Raji (cell line): ENCODE results near the gene PYGB.

Experiments used
- POLR2A ChIP-seq: IDR thresholded peaks from 2 replicates; pipeline ENCODE4 v1.6.1; 2011; ENCODE audit warnings: low read depth, low read length, control low read depth; ENCODE audit not compliant: insufficient read depth

Gene PYGB

DNA sequence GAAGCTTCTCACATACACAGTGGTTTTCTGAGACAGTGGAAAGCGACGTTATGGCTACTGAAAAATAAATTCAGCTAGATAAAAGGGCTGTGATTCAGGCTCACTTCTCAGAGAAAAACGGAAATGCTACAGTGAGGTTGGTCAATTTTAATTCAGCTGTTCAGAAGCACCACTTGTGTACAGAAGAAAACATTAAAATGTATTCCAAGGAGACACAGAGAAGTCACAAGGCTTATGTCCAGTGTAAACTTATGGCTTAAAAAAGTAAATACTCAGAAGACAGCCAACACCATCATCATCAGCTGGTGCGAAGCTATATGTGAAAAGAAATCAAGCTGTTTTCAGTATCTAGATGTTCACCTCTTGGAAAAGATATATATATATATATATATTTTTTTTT, 74.1 kb downstream of the PYGB start:
- TF ChIP-seq POLR2A = no peak

DNA sequence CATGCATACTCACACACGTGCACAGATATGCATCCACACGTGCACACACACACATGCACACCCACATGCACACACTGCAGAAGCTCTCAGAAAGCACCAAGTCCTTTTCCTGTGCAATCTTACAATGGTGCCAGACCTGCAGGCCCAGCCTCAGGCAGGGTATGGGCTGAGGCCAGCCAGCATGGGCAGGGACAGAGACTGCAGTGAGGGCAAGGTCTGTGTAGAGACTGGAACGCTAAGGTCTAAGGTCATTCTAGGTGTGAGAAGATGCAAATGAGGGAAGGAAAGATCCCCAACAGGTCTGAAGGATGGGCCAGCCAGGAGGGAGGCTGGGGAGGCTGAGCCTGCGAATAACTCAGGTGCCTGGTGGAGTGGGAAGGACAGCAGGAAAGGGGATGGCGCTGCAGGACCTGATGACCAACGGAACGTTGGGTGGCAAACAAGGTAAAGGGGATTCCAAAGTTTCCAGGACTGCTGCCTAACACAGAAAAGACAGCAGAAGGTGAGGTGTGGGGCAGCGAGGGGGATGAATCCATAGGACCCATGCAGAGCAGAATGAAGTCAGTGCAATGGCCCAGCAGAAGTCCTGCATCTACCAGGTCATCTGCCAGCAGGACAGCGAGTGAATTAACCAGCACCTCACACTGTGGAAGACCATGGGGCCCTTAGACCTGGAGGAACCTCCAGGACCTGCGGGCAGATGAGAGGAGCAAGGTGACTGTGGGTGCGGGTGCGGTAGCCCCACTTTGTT, 75.8 kb downstream of the PYGB start:
- TF ChIP-seq POLR2A = no peak

- no peak for TF ChIP-seq POLR2A
Observed at GRCh38 chr20:25324412-25324811, 76.5 kb downstream of the PYGB start.

DNA sequence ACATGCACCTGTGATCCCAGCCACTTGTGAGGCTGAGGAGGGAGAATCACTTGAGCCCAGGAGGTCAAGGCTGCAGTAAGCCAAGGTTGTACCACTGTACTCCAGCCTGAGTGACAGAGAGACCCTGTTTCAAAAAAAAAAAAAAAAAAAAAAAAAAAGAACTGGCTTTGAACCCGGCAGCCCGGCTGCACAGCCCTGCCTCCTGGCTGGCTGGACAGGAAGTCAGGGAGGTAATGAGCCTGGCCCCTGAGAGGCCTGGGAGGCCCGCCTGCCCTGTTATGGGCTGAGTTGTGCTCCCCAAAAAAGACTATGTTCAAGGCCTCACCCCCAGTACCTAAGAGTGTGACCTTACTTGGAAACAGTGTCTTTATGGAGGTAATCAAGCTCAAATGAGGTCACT, 77.2 kb downstream of the PYGB start:
- TF ChIP-seq POLR2A = no peak

DNA sequence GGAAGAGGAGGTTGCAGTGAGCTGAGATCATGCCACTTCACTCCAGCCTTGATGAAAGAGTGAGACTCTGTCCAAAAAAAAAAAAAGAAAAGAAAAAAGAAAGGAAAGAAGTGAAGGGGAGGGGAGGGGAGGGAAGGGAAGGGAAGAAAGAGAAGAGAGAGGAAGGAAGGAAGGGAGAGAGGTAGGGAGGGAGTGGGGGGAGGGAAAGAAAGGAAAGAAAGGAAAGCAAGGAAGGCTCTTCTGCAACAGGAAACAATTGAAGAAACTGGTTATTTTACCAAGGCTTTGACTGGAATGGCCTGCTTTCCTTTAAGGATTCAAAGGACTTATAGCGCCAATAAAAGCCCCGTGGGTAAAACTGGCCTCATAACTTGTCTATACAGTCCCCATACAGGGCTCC, 78.1 kb downstream of the PYGB start:
- TF ChIP-seq POLR2A = no peak

GRCh38 chr20:25327521-25328235, 79.8 kb downstream of the PYGB start:
- no peak for TF ChIP-seq POLR2A

GRCh38 chr20:25328954-25329498, 81.1 kb downstream of the PYGB start:
- TF ChIP-seq POLR2A = no peak

DNA sequence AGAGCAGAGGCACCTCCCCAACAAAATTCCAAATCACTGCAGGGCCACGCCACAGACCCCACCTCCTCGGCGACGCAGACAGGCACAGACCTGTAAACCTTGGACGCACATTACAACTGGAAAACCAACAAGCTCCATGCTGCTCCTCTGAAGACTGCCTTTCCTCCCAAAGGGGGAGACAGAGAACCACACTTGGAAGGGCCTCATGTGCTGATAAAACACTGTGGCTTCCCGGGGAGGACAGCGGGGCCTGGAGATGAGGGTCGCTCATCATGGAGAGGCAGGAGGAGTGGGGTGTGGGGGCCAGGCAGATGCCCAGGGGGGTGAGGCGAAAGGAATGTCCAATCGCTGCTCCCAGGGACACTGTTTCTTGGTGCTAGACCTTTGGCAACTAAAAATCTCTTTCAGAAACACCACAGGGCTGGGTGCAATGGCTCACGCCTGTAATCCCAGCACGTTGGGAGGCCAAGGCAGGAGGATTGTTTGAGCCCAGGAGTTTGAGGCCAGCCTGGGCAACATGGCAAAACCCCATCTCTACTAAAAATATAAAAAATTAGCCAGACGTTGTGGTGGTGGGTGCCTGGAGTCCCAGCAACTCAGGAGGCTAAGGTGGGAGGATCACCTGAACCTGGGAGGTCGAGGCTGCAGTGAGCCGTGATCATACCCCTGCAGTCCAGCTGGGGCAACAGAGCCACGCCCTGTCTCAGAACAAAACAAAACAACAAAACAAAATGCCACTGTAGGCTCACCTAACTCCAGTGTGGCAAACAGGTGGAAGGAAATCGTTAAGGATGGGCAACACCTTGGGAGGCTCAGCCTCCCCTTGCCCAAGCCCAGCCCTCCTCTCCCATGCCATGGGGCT, 88.9 kb downstream of the PYGB start:
- no peak for TF ChIP-seq POLR2A

DNA sequence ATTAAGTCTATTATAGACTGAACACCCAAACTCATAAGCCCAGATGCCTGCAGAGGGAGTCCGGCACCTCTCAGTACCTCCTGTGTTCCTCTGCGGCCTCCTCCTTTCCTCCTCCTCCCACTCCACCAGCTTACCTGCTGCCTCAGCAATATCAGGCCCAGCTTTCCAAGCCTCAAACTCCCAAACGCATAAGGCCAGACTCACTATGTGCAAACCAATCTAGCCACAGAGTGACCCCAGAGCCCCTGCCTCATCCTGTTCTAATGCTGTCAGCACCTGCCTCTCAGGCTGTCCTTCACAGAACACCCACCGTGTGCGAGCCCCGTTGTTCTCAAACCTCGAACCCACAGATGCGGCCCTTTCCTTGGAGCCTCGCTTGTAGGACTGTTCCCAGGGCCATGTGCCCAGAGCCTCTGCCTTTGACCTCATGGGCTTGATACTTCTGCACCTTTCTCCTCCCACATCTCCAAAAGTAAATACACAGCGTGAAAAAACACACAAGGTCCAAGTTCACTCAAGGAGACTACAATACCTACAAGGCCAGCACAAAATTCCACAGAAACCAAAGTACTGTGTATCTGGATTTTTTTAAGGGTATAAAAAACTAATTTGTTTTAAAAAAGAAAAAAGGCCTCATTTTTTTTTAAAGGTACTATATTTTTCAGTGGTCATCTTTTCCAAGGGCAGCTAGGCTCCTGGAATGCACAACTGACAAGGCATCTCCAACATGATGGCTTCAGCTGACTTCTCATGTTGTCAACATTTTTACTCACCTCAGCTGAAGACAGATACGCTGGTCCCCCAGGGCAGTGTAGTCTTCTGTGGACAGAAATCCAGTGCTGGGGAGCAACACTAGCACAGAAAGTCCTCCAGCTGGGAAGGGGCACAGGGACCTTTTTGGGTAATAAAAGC, 90.5 kb downstream of the PYGB start:
- no peak for TF ChIP-seq POLR2A

DNA sequence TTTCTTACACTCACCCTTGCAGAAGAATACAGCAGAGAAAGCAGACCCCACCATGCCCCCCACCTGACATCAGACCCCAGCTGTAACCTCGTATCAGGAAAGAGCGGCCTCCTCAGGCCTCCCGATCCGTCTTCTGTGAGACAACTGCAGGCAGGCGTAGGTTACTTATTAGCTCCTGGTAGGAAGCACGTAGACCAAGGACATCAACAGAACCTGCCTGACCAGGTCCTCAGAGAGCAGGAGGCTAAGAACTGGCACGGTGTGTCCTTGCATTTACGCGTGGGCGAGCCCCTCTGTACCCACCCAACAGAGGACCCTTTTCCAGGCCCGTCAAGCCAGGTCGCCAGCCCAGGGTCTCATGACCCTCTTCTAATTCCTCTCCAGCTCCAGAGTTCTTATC, 91.7 kb downstream of the PYGB start:
- TF ChIP-seq POLR2A = no peak

- no peak for TF ChIP-seq POLR2A
Observed at GRCh38 chr20:25340380-25340779, 92.5 kb downstream of the PYGB start.

DNA sequence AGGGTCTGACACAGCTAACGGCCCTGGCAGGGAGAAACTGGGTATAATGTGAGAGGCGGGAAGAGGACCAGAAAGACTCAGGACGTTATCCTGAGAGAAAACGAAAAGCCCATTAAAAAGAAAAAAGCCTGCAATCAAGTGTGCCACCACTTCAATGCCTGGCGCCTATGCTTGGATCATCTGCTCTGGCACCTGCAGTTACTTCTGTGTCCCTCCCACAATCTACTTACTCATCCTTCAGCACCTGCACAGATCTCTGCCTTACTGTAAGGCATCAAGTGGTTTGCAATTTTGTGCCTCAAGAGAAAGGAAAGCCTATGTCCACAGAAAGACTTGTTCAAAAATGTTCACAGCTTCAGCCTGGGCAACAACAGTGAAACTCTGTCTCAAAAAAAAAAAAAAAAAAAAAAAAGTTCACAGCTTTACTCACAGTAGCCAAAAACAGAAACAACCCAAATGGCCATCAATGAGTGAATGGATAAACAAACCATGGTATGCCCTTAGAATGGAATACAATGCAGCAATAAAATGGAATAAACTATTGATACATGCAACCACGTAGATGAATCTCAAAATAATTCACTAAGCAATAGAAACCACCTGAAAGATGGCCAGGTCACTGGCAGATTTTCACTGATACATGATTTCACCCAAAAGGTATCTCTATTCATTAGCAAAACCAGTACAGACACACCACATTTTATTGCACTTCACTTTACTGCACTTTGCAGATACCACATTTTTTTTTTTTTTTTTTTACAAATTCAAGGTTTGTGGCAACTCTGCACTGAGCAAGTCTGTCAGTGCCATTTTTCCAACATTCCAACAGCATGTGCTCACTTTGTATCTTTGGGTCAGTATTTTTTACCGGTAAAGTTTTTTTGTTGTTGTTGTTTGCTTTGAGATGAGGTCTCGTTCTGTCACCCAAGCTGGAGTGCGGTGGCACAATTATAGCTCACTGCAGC, 94.1 kb downstream of the PYGB start:
- no peak for TF ChIP-seq POLR2A

DNA sequence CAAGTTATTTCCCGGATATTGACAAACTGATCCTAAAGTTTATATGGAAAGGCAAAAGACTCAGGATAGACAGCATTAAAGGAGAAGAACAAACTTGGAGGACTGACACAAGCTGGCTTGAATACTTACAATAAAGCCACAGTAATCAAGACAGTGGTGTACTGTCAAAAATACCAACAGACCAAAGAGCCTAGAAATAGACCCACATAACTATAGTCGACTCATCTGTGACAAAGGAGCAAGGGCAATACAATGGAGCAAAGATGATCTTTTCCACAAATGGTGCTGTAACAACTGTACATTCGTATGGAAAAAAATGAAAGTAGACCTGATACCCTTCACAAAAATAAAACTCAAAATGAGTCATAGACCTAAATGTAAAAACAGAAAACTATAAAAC, 96.7 kb downstream of the PYGB start:
- no peak for TF ChIP-seq POLR2A
